Melanocyte of skin (primary cell): ENCODE data around the gene C1orf210. TPM values are rescaled to one million over a fixed set of nuclear protein-coding genes. Genes with fewer than 3 reads are reported as not detected.

ENCODE experiments used
- total RNA-seq, 2 donors: library from RNA; depleted of rRNA; stranded (reverse); fragments of >200 nt; gene quantifications; 2 replicates each; pipeline ENCODE4 v1.2.3, GENCODE V29; 2012

C1orf210 gene
- total RNA-seq = not detected

GRCh38 chr1:43285269-43285990 is at the start of gene C1orf210:
C1orf210 (minus strand) TSS chr1:43285581; CDS start chr1:43283270, 2,311 bp downstream.

DNA sequence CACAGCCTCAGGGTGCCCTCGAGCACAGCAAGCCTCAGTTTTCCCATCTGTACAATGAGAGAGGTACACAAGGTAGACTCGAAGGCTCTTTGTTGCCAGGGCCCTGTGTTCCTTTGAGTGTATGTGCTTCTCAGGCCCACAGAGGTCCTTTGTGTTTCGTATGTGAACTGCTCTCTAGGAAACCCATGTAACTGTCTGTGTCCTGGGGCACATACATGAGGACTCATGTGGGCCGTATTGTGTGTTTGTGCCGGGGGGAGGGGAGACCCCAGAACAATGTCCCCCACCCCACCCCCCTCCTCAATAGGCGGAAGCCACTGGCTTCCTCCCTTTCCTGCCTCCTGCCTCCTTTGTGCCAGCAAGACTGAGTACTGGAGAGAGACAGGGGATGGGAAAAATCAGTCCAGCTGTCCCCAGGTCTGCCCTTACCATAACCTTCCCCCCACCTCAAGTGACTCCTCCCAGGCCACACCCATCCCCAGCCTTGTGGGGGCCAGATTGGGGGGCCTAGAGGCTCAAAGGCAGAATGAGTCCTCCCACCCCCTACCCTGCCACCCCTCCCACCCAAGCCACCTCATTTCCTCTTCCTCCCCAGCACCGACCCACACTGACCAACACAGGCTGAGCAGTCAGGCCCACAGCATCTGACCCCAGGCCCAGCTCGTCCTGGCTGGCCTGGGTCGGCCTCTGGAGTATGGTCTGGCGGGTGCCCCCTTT is 15.2 kb upstream of the C1orf210 start, which contains the start of gene TIE1:
TIE1 (plus strand) TSS at position 605 of the 717 bp plus-strand sequence; CDS start at position 695, 90 bp downstream.

DNA sequence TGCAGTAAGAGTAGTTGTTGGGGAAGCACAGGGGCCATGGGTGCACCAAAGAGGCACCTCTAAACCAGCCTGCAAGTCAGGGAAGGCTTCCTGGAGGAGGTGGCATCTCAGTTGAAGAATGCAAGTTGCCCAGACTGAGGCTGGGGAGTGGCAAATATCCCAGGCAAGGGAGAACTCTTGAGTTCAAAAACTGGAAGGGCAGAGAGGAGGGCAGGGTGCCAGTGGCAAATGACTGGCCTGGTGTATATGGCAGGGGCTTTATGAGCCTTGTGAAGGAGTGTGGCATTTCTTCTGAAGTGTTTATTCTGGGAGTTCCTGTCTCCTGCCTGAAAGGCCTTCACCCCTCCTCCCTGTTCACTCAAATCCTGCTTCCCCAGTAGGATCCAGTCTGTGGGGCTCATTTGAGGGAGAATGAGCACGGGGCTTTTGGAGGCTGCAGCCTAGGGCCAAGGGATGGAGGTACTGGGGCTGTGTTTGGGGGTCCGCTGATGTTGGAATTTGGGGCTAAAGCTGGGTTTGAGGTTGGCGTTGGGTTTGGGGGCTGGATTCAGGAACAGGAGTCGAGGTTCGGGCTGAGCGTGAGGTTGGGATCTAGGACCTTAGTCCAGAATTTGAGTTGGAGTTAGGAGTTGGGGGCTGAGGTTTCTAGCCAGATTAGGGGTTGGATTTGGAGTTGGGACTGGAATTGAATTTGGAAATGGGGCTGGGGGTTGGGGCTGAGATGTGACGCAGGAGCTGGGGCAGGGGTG is 15.6 kb downstream of the C1orf210 start, which contains the start of gene TMEM125:
TMEM125 (plus strand) TSS at position 357 of the 749 bp plus-strand sequence. CDS start 2,740 bp downstream, outside the sequence.

Other genes with a start within 250 kb of the C1orf210 start
- gene EBNA1BP2, start 113.3 kb downstream of the C1orf210 start, total RNA-seq = 100 to 1,000 TPM in 1 of 2 donors, 10 to 100 TPM in 1; 55.4 to 108 TPM
- not detected for gene CFAP57, start 113.3 kb downstream of the C1orf210 start, total RNA-seq
- gene TMEM125, start 15.6 kb downstream of the C1orf210 start, total RNA-seq = not detected
- not detected for gene TIE1, start 15.4 kb upstream of the C1orf210 start, total RNA-seq
- gene MPL, start 52.2 kb upstream of the C1orf210 start, total RNA-seq = not detected
- 100 to 1,000 TPM in 1 of 2 donors, 10 to 100 TPM in 1; 39.6 to 135 TPM for gene CDC20, start 73.4 kb upstream of the C1orf210 start, total RNA-seq
- 10 to 100 TPM; 43.4 to 54.3 TPM for gene ELOVL1, start 82.4 kb upstream of the C1orf210 start, total RNA-seq
- gene MED8, start 104.2 kb upstream of the C1orf210 start, total RNA-seq = 10 to 100 TPM; 39.6 to 57.3 TPM
- 10 to 100 TPM; 23.6 to 34.1 TPM for gene SZT2, start 104.3 kb upstream of the C1orf210 start, total RNA-seq
- gene HYI, start 168.3 kb upstream of the C1orf210 start, total RNA-seq = 10 to 100 TPM; 14.3 to 16.2 TPM
- gene PTPRF, start 245.3 kb upstream of the C1orf210 start, total RNA-seq = 1 to 10 TPM; 1.7 to 6.7 TPM